T1000 (cell line): ENCODE results near the gene FAF2.
"Not testable (repeated sequence)": the region's sequence is repeated elsewhere in the genome, so short reads cannot be mapped to it uniquely, and the experiment has no call there.

Experiments
- DNase-seq: peaks from one replicate; lab custom pipeline; 2025; ENCODE audit warnings: mixed read lengths; lab: John Stamatoyannopoulos, UW

The FAF2 gene

GRCh38 chr5:176542596-176543427 is 94.6 kb downstream of the FAF2 start:
- no peak for DNase-seq

GRCh38 chr5:176543428-176544182 is 95.4 kb downstream of the FAF2 start:
- DNase-seq, result peak; percentile 22

- DNase-seq, result no peak
Observed at GRCh38 chr5:176545388-176545736, 97.2 kb downstream of the FAF2 start.

DNA sequence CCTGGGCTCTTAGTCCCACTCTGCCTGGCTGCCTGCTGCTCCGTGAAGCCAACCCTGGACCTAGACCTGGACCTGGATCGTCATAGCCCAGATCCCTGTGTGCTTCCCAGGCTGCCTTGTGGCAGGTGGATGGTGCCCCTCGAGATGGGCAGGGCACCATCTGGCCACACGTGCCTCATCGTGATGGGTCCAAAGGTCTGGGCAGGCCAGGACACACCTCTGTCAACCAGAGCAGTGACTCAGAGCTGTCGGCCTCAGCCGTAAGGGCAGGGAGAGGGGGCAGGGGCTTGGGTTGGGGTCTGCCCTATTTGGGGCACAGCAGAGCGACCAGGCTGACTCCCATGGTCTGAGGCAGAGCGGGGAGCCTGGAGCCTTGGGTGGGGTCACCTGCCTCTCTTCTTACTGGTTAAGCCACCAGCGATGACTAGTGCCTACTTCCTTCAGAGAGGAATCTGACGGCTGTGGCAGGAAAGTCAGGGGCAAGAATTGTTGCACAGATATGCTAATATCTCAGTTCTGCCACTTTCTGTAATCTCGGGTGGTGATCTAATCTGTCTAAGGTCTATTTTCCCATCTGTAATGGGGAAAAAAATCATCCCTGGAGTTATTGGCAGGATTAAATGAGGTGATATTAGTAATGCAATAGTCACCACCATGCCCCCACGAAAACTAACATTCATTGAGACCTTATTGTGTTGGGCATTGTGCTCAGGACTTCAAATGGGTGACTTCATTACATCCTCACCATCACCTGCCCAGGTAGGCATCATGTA is 97.7 kb downstream of the FAF2 start:
- DNase-seq, result no peak

DNA sequence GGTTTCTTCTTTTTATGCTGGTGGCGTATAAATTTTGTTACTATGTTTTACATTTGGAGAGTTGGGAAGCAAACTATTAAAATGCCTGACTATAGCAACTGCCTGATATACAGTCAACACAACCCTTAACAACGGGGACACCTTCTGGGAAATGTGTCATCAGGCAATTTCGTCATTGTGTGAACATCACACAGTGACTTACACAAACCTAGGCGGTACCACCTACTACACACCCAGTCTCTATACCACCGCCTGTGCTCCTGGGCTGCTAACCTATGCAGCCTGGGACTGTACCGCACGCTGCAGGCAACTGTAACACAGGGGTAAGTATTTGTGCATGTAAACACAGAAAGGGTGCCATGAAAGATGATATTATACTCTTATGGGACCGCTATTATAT is 99.6 kb downstream of the FAF2 start:
- no peak for DNase-seq

GRCh38 chr5:176548967-176549444 is 100.8 kb downstream of the FAF2 start, which contains the start of gene CDHR2:
Gene CDHR2, plus strand, starts transcription at chr5:176549342. Its CDS starts 16,011 bp downstream, at chr5:176565353.
- DNase-seq, result no peak

GRCh38 chr5:176549871-176550270 is 101.7 kb downstream of the FAF2 start:
- no peak for DNase-seq

DNA sequence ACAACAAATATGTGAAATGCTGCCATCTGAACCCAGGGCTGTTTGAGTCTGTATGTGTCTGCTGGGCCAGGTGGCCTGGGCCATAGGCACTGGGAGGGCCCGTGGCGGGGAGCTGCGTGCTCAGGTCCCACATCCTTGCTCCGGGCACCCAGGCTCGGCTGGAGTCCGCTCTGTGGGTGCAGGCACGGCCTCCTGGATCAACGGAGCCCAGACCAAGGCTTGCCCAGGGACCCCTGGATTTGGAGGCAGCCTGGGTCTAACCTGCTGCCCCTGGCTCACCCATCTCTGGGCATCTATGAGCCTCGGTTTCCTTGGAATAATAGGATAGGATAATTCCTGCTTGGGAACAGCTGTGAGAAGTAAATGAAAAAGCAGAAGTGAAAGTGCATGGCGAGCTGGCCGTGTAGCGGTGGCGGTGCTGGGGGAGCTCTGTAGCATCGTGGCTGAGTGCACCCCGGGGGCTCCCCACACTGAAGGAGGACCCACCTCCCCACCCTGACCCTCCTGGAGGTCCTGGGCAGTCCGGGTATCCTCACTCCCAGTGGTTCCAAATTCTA is 102.2 kb downstream of the FAF2 start:
- DNase-seq, result no peak

DNA sequence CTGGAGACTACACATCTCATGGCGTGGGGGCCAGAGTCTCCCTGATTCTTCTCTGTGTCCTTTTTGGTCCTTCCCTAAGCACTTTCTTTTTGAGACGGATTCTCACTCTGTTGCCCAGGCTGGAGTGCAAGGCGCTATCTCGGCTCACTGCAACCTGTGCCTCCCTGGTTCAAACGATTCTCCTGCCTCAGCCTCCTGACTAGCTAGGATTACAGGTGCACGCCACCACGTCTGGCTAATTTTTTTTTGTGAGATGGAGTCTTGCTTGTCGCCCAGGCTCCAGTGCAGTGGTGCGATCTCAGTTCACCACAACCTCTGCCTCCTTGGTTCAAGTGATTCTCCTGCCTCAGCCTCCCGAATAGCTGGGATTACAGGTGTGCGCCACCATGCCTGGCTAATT is 102.8 kb downstream of the FAF2 start:
- DNase-seq, result not testable (repeated sequence)

DNA sequence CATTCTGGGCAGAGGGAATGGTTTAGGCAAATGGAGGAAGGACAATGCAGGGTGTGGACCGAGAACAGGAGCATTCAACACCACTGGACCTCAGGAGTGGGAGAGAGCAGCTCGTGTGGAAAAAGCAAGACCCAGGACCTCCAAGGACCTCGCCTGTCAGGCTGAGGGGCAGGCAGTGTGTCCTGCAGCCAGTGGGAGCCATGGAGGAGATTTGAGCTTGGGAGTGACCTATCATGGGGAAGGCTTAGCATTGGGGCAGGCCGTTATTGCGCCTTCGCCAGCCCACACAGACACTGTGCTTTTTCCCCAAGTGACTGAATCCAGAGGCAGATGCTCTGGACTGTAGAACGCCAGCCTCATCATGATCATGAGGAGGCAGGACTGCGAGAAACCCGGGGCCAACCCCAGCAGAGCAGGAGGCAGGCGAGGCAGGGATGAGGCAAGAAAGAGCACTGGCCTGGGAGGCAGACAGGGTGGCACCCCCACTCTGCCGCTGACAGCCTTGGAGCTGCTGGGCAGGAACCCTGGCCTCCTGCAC is 104.2 kb downstream of the FAF2 start:
- no peak for DNase-seq

GRCh38 chr5:176553260-176554085 is 105.3 kb downstream of the FAF2 start:
- DNase-seq, result no peak

- no peak for DNase-seq
Observed at GRCh38 chr5:176557846-176558245, 109.7 kb downstream of the FAF2 start.
